ENCODE measurements around the gene KCNMB3.
"Not testable (repeated sequence)": the region's sequence is repeated elsewhere in the genome, so short reads cannot be mapped to it uniquely, and the experiment has no call there.

KCNMB3 gene

DNA sequence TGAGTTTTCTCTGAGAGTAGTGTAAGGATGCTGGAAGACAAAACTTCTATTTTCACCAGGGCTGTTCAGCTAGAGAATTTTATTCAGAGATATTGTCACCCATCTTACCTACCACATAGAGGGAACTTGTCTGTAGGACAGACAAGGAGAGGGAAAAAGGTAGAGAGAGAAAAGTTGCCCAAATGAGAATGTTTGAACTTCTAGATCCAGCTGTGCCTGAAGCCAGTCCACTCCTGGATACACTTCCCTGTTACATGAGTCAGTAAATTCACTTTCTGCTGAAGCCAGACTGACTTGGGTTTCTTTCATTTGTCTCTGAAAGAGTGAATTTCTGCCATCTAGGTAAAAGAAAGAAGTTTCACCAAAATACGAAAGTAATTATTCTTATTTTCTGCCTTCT, 27.2 kb upstream of the KCNMB3 start:
- no peak for DNase-seq (ENCODE audit: low read depth, low spot score)
- CTCF ChIA-PET = no interaction called here
- H3K4me3 ChIP-seq (ENCODE audit: low read depth, low read length) = no peak overlapping the region
- TF ChIP-seq CTCF (IDR thresholded peaks at IDR 0.05; ENCODE audit: insufficient read depth, low read length, missing control alignments) = no peak
- POLR2A ChIA-PET = no interaction called here

DNA sequence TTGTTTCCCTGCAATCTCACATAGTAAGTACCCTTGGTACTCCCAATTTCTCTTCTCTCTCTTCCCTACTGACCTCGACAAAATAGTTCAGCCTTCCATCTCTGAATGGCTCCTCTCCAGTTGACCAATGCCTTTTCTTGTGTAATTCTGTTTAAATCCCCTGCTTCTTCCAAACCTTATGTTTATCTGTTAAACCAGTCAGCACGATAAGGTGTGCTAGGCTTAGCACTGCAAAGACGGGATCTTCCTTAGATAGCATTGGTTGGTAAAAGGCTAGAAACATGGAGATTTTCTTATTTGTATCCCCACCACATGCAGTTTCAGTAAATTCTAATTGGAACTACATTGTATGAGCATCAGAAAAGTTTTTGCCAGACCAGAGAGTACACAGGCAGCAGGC, 25.8 kb upstream of the KCNMB3 start:
- no peak for TF ChIP-seq CTCF (IDR thresholded peaks at IDR 0.05; ENCODE audit: insufficient read depth, low read length, missing control alignments)
- ChIA-PET CTCF (interaction anchor here (1.2 to 1.4 kb wide), 2 partner anchors 130 to 207 kb away, joined by 3 to 5 read pairs; no protein-coding TSS in a partner anchor), POLR2A (no interaction called here)
- DNase-seq (ENCODE audit: low read depth, low spot score) = no peak
- no peak overlapping the region for H3K4me3 ChIP-seq (ENCODE audit: low read depth, low read length)

- H3K4me3 ChIP-seq (ENCODE audit: low read depth, low read length) = no peak overlapping the region
- POLR2A ChIA-PET = no interaction called here
- no peak for DNase-seq (ENCODE audit: low read depth, low spot score)
- no peak for TF ChIP-seq CTCF (IDR thresholded peaks at IDR 0.05; ENCODE audit: insufficient read depth, low read length, missing control alignments)
- CTCF ChIA-PET = interaction anchor here (1.2 to 1.4 kb wide), 2 partner anchors 129 to 206 kb away, joined by 3 to 5 read pairs; no protein-coding TSS in a partner anchor
Measured at GRCh38 chr3:179276001-179276400, 25.1 kb upstream of the KCNMB3 start.

- DNase-seq (ENCODE audit: low read depth, low spot score); H3K4me3 ChIP-seq (ENCODE audit: low read depth, low read length); POLR2A ChIA-PET: not testable (repeated sequence)
- CTCF ChIA-PET = interaction anchor here (1.1 to 1.5 kb wide), 2 partner anchors 128 to 176 kb away, joined by 3 read pairs; no protein-coding TSS in a partner anchor
Measured at GRCh38 chr3:179274434-179274833, 23.5 kb upstream of the KCNMB3 start.

- ChIA-PET CTCF (interaction anchor here (0.7 to 2.8 kb wide), 14 partner anchors 12 to 352 kb away, joined by 3 to 15 read pairs (median 4); no protein-coding TSS in a partner anchor), POLR2A (no interaction called here)
- DNase-seq (ENCODE audit: low read depth, low spot score) = no peak
- no peak overlapping the region for H3K4me3 ChIP-seq (ENCODE audit: low read depth, low read length)
- TF ChIP-seq CTCF (IDR thresholded peaks at IDR 0.05; ENCODE audit: insufficient read depth, low read length, missing control alignments) = peak; percentile 26
Measured at GRCh38 chr3:179272385-179272784, 21.5 kb upstream of the KCNMB3 start.

- CTCF ChIA-PET = interaction anchor here (1.0 to 1.7 kb wide), 2 partner anchors 17 to 46 kb away, joined by 3 to 4 read pairs; no protein-coding TSS in a partner anchor
- DNase-seq (ENCODE audit: low read depth, low spot score) = no peak
- TF ChIP-seq CTCF (IDR thresholded peaks at IDR 0.05; ENCODE audit: insufficient read depth, low read length, missing control alignments) = no peak
- H3K4me3 ChIP-seq (ENCODE audit: low read depth, low read length) = no peak overlapping the region
- POLR2A ChIA-PET = no interaction called here
Measured at GRCh38 chr3:179269152-179269707, 18.3 kb upstream of the KCNMB3 start.

All from AG04449 (cell line).